ENCODE results near the gene PAX6.
A peak's percentile ranks its signal among the peaks of the same experiment; 100 is the strongest.

The PAX6 gene

DNA sequence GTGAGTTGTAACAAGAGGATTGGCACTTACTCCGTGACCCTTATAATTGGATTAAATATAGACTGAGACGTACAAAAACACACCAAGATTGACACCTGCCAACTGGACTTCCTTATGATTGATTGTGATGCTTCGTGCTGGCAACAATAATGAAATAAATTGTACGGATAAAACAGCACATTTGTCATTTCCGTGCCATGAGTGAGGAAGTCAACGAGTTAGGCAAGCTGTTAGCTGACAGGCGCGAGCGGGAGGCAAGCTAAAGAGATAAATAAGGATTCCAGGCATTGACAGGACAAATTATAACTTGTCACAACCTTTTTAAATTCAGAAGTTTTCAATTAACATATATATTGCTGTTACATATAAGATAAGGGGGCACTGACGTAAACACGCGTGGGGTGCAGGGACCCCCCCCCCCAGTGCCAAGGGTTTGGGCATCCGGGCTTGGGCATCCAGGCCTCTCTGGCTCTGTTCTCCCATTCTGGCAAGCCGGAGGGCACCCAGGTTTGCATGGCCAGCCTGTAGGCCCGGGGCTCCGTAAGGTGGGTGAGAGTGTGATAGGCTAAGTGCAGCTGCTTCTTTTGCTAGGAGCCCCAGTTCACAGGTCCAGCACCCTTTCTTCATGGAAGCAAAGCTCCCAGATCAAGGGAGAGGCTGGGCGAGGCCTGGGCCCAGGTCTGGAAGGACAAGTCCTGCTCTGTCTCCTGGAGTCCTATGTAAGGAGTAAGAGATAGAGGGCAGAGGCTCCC, 11.2 kb upstream of the PAX6 start:
- DNase-seq = no peak

DNA sequence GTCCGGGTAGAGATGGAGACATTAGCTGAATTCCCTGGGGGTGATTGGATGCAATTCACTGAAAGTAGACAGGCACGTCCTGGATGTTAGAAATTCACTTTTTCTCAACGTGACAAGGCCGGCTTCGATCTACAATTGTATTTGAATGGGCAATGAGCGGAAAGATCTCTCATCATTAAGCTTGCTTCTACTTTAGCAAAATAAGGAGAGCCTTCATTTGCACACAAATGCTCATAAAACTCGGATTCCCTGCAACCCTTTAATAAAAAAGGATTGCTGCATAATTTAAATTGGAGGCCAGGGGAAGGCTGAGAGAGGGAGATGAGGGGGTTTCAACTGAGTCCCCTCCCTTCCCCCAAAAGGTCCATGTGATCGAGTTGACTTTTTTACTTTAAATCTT, 10.6 kb upstream of the PAX6 start:
- no peak for DNase-seq

DNA sequence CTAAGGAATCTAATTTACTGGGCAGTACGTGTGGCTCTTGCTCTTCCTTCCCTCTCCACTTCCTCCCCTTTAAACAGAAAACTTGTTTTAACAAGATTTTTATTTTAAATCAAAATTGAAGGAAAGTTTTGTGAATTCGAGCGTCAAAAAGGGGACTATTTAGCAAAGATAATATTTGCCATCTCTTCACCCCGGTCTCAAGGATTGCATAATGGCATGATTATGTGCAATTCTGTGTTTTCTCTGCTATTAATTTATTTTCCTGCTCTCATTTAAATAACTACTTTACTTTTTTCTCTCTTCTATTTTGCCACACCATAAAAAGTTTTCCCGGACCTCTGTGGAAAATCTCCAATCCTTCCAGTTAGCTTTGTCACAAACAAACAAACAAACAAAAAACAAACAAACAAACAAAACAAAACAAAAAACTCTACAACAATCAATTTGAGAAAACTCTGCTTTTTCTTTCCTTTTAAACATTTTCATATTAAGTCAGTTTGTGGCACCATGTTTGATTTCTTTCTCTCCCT, 10.2 kb upstream of the PAX6 start:
- no peak for DNase-seq

DNA sequence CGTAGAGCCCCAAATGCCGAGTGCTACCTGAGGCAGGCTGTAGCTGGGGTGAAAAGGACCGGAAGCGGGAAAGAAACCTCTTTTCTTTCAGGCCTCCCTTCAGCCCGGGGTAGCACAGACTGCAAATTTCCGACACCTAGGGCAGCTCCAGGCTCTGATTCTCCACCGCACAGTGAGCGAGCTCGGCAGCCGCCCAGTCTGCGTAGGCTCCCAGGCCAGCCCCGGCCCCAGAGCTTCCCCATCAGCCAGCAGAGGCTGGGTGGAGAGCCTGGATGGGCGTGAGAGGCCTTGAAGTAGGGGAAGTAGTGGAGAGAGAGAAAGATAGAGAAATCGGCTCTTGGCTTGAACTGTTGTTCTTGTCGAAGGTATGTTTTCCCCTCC, 9.3 kb upstream of the PAX6 start:
- no peak for DNase-seq

DNA sequence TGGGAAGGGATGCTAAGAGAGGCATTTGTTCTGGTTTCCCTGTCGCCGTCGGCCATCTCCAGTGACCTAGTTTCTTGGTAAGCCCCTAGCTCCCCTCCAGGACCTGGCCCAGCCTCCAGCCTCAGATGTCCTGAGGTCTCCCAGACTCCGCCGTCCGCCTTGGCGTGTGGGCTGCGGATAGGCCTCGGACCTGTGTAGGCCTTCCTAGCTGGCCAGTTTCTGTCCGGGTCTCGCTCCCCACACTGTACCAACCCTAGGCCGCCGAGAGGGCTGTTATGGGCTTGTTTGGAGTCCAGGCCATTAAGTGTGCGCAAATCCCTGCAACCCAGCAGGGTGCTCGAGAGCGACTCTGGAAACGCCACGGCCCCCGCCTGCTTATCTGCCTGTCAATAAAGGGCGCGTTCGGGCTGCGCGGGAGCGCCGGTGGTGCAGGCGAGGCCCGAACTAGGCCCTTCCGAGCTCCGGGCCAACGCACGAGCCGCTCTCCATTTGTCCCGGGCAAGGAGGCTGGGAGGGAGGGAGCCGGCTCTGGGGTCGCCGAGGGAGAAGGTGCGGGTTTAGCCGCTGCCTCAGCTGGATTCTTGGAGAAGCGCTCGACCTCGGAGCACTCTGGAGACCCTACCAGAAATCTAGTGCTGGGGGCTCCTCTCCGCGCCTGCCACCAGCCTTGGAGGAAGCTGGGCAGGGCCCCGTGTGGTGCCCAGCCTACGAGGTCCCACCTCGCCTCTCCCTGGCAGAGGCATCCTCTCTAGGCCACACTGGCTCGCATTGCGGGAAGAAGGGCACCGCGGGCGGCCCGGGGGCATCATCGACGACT, 8.7 kb upstream of the PAX6 start:
- DNase-seq = peak; percentile 69

DNA sequence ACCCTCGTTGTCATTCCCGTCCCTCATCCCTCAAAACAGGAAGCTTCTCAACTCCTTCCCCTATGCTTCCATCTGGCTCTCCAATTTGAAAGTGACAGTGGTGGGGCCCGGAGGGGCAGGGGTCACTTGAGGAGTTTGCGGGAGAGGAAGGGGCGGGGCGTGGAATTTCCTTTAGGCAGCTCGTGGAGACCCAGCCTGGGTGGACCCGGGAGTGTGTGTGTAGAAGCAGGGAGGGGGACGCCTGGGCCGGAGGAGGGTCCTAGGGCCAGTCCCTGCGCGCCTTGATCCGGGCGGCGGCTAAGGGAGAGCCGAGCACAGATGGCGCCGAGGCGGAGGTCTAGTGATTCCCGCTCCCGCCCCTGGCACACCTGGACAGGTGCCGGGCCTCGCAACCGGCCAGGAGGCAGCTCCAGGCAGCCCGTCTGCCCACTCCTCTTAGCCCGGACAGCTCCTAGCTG, 7.8 kb upstream of the PAX6 start:
- DNase-seq = no peak

DNA sequence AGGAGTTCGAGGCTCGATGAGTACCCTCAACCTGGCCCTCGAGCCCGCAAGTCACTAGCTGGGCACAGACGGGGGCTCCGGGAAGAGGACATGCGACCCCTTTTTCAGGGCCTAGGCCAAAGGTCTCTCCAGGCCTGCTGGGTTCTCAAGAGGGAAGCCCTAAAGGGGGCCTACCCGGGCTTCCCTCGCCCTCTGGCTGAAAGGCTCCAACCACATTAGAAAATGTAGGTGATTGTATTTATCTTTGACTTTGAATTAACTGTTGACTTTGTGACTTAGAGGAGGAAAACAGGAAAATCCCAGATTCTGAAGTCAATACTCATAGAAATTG, 7.3 kb upstream of the PAX6 start:
- no peak for DNase-seq

DNA sequence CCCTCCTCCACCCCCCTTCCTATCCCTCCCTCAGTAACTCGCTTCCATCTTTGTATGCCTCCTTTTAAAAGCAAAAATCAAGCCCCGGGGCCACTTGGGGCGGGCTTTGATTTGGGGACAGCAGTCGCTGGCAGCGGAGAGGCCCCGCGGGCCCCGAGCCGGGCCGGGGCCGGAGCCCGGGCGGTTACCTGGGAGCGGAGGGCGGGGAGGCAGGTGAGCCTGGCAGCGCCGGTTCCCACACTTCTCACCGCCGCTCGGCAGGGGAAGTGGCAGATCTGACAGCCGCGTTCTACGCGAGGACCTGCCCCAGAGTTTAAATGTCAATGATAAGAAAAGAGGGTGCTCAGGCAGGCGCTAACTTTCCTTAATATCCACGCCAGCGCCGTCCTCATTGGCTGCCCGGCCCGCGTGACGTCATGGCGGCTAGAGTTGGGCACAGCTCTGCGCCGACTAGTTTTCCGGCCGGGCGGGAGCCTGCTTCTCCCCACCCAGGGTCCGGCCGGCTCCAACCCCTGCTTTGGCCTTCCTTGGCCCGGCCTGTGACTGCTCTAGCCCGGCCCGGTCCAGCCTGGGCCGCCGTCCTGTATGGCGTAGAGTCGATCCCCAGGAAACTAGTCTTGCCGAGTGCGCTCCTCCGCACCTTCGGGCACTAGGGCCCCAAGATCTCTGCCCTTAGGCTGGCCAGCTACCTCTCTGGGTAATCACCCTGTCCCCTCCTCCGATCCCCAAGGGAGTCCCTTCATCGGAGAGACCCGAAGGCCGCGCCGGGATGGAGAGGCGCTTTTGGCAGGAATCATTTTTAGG, 6.7 kb upstream of the PAX6 start:
- DNase-seq = peak; percentile 55

DNA sequence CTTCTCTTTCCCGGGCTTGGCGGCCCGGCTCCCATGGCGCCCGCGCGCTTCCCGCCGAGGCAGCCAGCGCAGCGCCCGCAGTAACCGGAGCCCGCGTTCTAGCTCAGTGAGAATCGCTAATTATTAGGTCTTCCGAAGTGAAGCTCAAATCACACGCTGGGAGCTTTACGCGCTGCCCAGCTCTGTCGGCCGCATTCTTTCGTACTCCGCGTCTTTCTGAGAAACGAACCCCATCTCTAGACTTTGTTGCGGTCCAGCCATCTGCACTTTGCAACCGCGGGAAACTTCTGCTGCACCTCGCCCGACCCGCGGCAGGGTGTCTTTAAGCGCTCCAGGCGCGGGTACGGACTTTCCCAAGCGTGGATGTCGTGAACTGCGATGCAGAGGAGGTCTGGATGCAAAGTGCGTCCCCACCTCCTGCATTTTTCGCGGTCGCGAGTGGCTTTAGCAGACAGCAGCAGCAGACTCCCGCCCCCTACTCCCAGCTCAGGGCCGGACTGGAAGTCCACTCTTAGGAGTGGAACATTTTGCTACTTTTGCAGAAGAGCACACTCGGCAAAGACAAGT, 6.0 kb upstream of the PAX6 start:
- DNase-seq = peak; percentile 74

DNA sequence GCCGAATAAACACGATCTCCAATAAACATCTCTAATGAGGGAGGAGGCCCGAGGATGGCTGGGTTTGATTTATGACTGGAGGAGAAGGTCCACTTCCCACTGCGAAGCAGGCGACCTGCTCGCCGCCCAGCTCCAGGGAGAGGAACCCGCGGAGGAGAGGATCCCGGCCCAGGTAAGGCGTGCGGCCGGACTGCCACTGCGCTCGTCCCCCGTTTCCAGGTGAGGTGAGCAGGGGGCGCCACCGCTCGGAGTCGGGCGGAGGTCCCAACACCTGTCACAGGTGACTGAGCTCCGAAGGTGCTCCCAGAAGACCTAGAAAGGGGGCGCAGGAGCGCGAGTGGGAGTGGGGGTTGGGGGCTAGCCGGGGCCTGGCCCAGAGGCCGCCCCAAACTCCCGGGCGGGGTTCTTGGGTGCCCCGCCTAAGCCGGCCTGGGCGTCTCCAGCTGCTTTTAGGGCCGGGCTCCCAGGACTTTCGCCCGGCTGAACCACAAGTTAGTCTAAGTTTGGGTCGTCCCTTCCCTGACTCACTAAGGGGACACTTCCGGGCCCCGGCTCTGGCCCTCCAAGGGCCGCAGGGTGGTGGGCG, 5.4 kb upstream of the PAX6 start:
- DNase-seq = no peak

DNA sequence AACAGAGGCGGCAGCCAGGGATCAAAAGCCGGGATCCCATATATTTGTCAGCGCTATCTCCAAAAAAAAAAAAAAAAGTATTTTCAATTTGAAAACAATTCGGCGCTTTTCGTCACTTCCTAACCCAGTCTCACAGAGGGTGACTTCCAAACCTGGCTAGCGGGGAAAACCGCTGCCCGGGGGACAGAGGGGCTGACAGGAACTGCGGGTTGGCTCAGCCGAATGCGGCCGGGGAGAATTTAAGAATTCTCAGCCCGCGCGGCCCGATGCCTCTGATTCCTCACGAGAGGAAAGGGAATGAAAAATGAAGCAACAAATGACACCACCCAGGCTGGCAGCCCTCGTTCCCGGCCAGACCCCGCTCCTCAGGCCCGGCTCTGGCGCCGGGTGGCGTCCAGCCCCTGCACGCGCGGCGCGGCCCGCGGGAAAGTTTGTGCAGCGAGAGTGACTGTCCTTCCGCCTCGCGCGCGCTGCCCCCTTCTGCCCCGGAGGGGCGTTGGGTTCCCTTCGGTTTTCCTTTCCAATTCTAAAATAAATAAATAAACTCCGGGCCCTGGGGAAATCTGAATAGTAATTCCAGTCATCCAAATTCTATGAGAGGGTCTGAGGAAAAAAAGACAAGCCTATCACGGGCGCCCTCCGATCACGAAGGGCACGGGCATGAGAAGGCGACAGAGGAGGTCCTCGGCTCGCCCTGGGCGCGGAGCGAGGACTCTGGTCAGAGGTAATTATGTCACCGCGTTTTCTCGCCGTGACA, 4.8 kb upstream of the PAX6 start:
- DNase-seq = peak; percentile 68

DNA sequence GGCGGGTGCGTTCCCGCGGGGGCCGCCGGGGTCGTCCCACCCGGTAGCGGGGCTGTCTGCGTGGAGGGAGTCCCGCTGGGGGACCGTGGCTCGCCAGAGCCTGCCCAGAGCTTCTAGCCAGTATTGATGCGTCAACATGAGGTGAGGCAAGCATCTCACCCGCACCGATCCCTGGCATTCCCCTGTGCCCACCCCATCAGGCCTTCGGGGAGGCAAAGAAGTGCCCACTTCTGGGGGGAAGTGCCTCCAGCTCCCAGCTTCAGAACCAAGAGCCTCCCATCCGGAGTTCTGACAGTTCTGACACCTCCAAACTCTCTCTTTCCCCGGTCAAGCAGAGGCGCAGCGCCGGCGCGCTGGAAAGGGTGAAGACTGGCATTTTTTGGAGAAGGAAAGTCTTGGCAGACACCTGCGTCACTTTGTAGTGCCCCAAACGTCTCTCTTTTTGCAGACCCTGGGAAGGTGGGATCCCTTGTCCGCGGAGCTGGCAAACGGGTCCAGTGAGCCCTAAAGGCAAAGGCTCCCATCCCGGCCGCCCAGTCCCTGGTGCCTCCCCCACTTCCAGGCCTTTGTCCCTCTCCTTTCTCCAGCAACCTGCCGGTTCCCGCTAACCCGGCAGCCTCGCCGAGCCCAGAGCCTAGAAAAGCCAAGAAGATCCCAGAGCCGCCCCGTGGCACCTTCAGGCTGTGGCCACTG, 3.2 kb upstream of the PAX6 start:
- DNase-seq = peak; percentile 52

DNA sequence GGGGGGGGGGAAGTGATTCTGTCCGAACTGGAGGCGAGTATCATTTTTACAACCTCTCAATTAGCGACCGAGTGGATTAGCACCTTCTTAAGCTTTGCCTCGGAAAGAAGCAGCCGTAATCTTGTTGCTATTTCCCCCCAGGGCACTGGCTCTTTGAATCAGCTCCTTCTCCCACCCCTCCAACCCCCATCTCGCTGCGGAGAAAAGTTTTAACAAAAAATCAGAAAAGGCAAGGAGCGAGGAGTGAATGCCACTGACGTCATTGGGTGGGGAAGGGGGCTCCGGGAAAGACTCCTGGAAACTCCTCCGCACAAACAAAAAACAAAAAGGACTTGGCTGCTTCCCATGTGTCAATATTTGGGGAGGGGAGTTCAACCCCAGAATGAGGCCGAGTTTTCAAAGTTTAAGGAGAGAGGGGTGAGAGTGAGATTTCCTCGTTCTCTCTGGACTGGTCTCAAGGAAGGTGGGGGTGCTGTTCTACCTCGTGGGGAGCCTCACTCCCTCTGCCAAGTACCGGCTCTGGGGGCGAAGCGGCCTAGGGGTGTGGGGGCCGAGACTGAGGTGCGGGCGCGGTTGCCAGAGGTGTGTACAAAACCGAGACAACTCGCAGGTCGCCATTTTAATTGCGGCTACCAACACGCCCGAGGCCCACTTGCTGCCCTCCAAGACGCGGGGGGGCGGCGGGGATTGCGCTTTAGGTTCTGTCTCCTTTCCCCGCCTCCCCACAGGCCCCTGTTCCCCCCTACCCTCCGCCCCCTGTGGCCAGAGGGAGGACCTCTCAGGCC, 2.5 kb upstream of the PAX6 start:
- peak; percentile 42 for DNase-seq

DNA sequence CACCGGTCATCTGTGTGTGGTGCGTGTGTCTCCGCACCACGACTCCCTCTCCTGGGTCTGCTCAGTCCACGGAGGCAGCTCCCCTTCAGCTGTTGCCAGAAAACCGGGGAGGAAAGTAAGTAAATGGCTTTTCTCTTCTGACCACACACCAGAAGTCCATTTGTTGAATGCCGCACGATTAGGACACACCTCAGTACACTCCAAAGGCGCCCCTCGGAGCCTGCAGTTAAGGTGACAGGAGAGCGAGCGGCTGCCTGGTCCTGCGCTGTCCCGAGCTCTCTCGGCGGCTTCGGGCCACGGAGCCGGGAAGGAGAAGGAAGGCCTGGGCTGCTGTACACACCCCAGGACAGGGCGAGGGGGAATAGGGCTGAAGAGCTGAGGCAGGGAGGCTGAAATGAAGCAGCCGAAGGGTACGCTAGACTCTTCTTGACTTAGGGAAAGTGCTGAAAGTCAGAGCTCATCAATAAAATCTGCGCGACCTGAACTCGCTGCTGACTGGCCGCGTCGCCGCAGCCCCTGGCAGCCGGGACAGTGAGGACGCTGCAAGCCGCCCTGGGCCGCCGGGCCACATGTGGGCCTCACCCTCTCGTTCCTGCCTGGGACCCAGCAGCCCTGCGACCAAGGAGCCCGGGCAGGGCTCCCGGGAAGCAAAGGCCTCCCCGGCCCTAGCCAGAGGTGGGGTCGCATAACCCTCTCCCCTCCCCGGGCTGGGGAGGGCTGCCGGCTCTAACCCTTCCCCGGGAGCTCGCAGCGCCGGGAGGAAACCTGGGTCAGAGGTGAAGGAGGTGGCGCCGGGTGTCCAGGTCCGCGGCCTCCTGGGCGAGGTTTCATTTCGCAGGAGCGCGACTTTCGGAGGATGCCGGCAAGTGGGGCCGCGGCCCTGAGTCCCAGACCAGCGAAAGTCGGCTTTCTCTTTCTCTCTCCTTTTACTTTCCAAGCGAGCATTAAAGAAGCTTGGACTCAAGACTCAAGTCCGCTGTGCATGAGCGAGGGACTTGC, 1.6 kb upstream of the PAX6 start:
- DNase-seq = peak; percentile 70

DNA sequence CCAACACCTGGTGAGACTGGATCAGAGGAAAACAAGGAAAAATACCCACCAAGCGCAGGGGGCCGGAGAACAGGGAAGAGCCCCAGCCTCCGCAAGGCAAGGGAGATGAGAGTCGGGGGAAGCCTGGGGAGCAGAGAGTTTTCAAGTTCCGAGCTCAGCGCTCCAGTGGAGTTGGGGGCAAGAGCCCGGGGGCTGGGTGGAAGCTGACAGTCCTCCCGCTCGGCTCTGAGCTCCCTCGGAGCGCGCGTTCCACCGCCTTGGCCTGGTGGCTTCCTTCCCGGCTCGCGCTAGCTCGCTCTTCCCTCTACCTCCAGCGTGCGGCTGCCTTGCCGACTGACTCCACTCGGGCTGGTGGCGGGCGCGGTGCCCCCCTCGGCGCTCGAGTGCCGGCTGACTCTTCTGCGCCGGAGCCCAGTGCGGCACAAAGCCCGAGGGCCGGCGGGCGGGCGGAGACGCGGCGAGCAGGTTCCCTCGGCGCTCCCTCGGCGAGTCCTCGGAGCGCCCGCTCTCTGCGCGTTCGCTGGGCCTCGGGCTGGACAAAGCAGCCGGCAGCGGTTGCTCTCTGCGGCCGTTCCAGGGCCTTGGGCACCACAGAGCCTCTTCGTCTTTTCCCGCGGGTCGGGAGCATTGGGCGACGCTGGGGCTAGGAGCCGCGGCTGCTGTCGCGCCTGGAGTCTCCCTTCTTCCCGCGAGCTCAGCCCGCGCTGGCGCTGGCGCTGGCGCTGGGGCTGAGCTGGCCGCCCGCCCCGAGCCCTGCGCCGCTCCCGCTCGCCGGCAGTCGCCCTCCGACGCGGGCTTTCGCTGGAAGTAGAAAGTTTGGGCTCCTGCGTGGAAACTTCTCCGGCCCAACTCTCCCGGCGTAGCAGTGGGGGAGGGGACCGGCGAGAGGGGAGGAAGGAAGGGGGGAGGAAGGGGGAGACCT, 1.0 kb downstream of the PAX6 start:
- DNase-seq = peak; percentile 94

DNA sequence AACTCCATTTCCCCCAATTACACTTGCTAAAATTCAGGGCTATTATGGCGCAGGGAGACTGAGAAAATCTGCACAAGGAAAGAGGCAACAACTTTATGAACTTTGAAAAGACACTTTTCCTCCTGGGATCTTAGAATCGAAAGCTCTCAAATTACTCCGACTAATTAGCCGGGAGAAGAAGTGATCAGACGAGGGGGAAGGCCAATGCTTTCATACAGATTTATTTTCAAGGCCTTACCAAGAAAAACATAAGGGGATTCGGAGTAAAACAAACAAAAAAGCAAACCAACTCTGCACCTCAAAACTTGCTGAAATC, 1.6 kb downstream of the PAX6 start:
- DNase-seq = no peak

DNA sequence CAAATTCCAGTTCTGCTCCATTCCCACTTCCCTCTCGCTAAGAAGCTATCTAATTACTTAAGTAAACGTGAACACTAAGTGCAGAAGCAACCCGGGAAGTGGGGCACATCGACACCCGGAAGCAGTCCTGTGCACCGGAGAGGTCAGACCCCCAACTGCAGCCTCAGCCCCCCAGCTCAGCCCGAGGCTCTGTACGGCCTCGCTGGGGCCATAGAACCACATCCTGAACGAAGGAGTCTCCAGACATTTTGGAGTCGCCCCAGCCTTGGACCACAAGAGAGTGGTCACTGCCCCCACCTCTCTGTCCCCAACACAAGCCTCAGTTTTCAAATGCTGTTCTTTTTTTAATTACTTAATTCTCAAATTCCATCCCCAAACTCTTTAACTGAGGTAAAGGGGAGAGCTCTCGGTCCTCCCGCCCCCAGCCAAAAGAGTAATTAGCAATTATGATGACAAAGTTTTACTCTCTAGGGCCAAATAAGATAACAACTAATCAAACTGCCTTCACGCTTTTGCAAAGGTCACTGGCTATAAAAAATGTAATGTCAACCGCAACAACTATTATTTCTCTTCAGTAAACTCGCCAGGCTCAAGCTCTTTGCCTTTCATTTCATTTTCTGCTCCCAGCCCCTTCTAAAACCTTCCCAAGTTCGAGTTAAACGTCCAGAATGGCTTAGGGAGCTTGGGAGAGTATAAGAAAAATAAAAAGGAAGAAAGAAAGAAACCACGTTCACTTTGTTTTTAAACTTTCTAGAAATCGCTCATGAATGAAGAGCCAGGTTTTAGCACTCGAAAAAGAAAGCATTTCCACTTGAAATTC, 2.2 kb downstream of the PAX6 start:
- peak; percentile 37 for DNase-seq
